ENCODE results near the gene ATL3. TPM values are rescaled to one million over a fixed set of nuclear protein-coding genes. Genes with fewer than 3 reads are reported as not detected.
"Not testable (repeated sequence)": the region's sequence is repeated elsewhere in the genome, so short reads cannot be mapped to it uniquely, and the experiment has no call there.

The ATL3 gene
- polyA plus RNA-seq (ENCODE audit: insufficient read length in 4 of 4) = 10 to 100 TPM; 15.2 to 20.0 (median 17.0) TPM

GRCh38 chr11:63671322-63672155 is at the start of gene ATL3:
Gene ATL3, minus strand, starts transcription at chr11:63671376. Its CDS starts 41 bp downstream, at chr11:63671335.
- DNase-seq (ENCODE audit: low read depth in 4 of 4, low spot score in 2 of 4) = peak; percentile 81 to 92 (median 86)

- no peak for DNase-seq (ENCODE audit: low read depth in 4 of 4, low spot score in 2 of 4)
Measured at GRCh38 chr11:63720611-63721010, 49.4 kb upstream of the ATL3 start.

DNA sequence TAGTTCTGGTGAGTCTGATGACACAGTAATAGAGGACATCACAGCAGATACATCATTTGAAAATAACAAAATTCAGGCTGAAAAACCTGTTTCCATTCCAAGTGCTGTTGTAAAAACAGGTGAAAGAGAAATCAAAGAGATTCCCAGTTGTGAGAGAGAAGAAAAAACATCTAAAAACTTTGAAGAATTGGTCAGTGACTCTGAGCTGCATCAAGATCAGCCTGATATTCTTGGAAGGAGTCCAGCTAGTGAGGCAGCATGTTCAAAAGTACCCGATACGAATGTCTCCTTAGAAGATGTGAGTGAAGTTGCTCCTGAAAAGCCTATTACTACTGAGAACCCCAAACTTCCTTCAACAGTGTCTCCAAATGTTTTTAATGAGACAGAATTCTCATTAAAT is 48.8 kb upstream of the ATL3 start:
- no peak for DNase-seq (ENCODE audit: low read depth in 4 of 4, low spot score in 2 of 4)

DNA sequence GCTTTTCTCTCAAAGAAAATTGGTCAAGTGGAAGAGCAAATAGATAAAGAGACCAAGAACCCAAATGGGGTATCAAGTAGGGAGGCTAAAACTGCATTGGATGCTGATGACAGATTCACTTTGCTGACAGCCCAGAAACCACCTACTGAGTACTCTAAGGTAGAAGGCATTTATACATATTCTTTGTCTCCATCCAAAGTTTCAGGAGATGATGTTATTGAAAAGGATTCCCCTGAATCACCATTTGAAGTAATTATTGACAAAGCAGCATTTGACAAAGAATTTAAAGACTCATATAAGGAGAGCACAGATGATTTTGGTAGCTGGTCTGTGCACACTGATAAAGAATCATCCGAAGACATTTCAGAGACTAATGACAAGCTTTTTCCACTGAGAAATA is 47.8 kb upstream of the ATL3 start:
- no peak for DNase-seq (ENCODE audit: low read depth in 4 of 4, low spot score in 2 of 4)

GRCh38 chr11:63716046-63716445 is 44.9 kb upstream of the ATL3 start:
- no peak for DNase-seq (ENCODE audit: low read depth in 4 of 4, low spot score in 2 of 4)

GRCh38 chr11:63713766-63714165 is 42.6 kb upstream of the ATL3 start:
- no peak for DNase-seq (ENCODE audit: low read depth in 4 of 4, low spot score in 2 of 4)

DNA sequence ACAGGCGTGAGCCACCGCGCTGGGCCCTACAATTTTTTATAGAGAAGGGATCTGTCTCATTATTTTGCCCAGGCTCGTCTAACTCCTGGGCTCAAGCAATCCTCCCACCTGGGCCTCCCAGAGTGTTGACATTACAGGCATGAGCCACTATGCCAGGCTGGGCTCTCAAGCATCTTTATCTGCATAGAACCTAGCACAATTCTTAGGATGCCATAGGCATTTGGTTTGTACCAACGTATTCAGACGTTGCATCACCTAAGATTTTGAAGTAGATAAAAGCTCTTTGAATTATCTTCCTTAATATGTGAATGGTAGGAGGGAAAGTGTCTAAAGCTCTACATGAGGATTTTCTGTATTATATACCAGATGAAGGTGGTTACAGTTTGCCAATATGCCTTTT is 40.7 kb upstream of the ATL3 start:
- no peak for DNase-seq (ENCODE audit: low read depth in 4 of 4, low spot score in 2 of 4)

DNA sequence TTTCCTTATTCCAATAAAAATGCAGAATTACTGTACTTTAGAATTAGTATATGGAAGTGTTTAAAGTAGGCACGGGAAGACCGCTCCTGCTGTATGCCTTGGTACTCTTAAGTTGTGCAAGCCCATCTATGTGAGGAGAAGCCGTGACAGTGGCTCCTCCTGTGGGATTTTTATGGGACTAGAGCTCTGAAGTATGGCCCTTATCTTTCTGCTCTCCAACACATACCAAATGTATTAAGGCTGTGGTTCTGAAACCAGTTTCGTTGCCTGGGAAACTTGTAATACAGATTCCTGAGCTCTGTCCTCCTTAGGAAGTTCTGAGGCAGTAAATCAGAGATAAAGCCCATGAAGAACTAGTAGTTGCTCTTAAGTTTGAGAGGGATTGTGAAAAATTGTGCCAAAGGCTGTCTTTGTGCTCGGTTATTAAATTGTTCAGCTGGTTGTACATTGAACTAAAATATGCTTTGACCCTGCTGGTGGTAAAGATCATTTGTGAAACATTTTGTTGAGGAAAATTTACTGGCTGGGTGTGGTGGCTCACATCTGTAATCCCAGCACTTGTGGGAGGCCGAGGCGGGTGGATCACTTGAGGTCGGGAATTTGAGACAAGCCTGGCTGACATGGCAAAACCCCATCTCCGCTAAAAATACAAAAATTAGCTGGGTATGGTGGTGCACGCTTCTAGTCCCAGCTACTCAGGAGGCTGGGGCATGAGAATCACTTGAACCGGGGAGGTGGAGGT is 39.5 kb upstream of the ATL3 start:
- no peak for DNase-seq (ENCODE audit: low read depth in 4 of 4, low spot score in 2 of 4)

- DNase-seq (ENCODE audit: low read depth in 4 of 4, low spot score in 2 of 4) = no peak
Measured at GRCh38 chr11:63709336-63709884, 38.2 kb upstream of the ATL3 start.

GRCh38 chr11:63708764-63709163 is 37.6 kb upstream of the ATL3 start:
- DNase-seq (ENCODE audit: low read depth in 4 of 4, low spot score in 2 of 4) = no peak

DNA sequence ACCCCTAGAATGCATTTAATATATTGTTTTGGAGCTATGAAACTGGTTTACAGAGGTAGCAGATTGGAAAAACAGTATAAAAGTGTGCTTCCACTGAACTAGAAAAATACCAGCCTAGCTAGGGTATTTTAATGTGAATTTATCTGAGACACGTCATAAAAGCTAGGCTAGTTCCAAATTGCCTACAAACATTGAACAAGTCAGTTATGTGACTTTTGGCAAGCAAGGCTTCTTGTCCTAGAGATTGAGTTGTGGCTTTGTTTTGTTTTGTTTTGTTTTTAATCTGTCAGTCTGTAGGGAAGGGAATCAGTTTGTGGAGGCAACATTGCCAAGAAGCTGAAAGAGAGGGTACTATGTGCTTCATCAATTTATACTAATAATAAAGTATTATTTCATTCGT is 34.4 kb upstream of the ATL3 start:
- no peak for DNase-seq (ENCODE audit: low read depth in 4 of 4, low spot score in 2 of 4)

- no peak for DNase-seq (ENCODE audit: low read depth in 4 of 4, low spot score in 2 of 4)
Measured at GRCh38 chr11:63699896-63700295, 28.7 kb upstream of the ATL3 start.

DNA sequence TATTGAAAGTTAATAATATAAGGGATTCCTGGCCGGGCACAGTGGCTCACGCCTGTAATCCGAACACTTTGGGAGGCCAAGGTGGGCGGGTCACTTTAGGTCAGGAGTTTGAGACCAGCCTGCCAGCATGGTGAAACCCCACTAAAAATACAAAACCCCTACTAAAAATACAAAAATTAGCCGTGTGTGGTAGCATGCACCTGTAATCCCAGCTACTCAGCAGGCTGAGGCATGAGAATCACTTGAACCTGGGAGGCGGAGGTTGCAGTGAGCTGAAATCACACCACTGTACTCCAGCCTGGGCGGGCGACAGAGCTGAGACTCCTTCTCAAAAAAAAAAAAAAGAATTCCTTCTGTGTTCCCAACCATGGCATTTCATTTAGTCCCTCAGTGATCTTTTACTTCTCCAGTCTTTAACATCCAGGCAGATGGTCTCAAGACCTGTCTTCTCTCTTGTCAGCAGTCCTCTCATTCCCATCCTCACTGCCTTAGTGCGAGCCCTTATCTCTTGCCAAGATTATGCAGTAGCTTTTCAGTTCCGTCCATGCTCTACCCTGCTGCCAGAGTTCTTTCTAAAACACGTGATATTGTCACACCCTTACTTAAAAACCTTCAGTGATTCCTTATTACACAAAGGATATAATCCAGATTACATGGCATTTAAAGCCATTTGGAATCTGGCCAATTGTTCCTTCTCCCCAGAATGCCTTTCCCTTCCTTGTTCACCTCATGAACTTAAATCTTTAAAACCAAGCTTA is 28.0 kb upstream of the ATL3 start:
- no peak for DNase-seq (ENCODE audit: low read depth in 4 of 4, low spot score in 2 of 4)

DNA sequence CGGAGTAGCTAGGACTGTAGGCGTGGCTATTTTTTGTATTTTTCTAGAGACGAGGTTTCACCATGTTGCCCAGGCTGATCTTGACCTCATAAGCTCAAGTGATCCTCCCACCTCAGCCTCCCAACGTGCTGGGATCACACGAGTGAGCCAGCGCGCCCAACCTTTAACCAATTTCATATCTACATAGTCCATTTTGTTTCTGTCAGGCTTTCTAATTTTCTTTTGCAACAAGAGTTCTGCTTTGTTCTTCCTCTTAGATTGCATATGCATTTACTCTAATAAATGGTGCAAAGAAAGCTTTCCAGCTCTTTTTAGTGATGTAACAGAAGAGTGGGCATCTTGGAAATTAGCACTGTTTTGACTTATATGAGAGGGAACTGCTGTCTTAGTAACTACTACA is 23.4 kb upstream of the ATL3 start:
- DNase-seq (ENCODE audit: low read depth in 4 of 4, low spot score in 2 of 4) = no peak

DNA sequence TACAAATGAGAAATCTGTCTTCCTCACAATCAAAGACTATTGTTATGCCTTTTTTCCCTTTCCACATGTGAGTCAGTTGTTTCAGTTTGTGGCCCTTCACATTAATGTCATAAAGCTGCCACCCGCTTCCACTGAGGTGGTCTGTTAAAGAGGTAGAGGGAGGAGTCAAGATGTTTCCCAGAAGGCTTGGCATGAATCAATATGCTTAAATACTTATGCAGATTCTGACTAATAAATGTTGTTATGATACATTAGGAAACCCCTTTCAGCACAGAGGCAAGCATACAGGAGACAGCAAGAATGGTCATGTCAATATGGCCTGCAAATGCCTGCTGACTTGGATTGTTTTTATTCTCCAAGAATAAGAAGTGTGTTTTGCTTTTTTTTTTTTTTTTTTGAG is 16.7 kb upstream of the ATL3 start:
- no peak for DNase-seq (ENCODE audit: low read depth in 4 of 4, low spot score in 2 of 4)

DNA sequence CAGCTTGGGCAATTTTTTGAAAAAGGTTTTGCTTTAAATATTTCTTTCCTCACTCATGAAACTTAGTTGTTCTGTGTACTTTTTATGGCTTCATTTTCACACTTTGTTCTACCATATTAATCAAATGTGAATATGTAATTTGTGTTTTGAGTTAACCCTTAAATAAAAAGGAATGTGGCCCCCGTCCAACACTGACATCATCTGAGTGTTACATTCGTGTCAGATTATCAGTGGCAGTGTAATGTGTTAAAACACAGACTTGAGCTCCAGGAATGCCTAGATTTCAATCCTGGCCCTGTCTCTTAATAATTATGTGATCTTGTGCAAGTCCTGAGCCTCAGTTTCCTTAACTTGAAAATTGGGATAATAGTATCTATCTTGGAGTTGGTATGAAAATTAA is 15.8 kb upstream of the ATL3 start:
- DNase-seq (ENCODE audit: low read depth in 4 of 4, low spot score in 2 of 4) = no peak

DNA sequence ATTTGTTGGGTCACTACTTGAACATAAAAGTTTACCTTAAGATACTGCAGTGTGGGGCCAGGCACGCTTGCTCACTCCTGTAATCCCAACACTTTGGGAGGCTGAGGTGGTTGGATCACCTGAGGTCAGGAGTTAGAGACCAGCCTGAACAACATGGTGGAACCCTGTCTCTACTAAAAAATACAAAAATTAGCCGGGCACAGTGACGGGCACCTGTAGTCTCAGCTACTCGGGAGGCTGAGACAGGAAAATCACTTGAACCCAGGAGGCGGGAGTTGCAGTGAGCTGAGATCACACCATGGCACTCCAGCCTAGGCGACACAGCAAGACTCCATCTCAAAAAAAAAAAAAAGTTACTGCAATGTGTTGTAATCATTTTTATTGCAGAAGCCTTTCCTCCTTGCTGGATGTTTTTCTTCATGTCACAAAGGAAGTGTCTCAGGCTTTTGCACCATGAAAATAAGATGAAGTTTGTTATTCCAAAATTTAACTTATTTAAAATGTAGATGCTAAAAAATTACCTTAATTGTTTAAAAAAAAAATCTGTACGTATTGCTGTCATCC is 14.1 kb upstream of the ATL3 start:
- DNase-seq (ENCODE audit: low read depth in 4 of 4, low spot score in 2 of 4) = not testable (repeated sequence)

DNA sequence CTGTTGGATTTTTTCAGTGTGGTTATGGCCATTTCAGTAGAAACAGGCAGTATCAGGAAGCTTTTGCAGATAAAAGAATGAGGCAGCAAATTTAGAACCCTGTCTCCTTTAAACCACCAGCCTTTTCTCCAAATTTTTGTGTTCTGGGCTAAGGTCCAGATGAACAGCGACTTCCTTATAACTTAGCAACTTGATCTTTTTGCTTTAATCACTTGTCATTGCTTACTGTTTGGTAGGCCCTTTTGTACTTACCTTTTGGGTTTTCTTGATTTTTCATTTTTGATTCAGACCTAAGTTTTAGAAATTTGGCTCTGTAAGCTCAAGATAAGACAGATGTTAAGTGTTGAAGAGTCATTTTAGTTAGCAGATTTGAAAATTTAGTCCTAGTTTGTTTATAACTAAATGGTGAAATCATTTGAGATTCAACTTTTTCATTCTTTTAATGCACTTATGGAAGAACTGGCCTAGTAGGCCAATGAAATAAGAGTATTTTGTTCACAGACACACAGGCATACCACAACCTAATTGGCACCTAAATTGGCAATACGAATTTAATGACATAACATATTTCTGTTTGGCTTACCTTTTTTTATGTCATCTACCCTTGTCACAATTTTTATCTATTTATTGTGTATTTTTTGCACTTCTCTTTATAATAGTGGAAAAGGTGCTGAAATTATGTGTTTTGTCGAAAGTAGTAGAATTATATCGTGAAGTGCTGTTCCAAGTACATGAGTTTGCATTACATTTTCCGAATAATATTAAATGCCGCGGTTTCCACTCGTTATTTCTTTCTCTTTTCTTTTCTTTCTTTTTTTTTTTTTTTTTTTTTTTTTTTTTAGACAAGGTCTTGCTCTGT is 12.2 kb upstream of the ATL3 start:
- DNase-seq (ENCODE audit: low read depth in 4 of 4, low spot score in 2 of 4) = no peak
